Neuronal stem cell (in vitro differentiated cells): ENCODE results near the gene ZNF579.
A peak's percentile ranks its signal among the peaks of the same experiment; 100 is the strongest.

ENCODE experiments used
- DNase-seq: peaks from one replicate; pipeline ENCODE4 v3.0.0-alpha.2; 2013; ENCODE audit warnings: low spot score
- H2AFZ ChIP-seq: one replicate; pipeline ENCODE4 v1.6.1; 2013; ENCODE audit warnings: mild to moderate bottlenecking, low read length, inconsistent platforms
- H2AK5ac ChIP-seq: 2 replicates; pipeline ENCODE4 v1.6.1; 2013; ENCODE audit warnings: low read depth, mild to moderate bottlenecking, inconsistent platforms, low read length, moderate library complexity, mixed read lengths
- H2BK120ac ChIP-seq: 2 replicates; pipeline ENCODE4 v1.6.1; 2013; ENCODE audit warnings: low read depth, mild to moderate bottlenecking, inconsistent platforms, low read length, moderate library complexity, mixed read lengths
- H2BK12ac ChIP-seq: one replicate; pipeline ENCODE4 v1.6.1; 2013; ENCODE audit warnings: low read length, inconsistent platforms
- H2BK15ac ChIP-seq: 2 replicates; pipeline ENCODE4 v1.6.1; 2013; ENCODE audit warnings: mild to moderate bottlenecking, low read length, inconsistent platforms, mixed read lengths
- H2BK5ac ChIP-seq: one replicate; pipeline ENCODE4 v1.6.1; 2013; ENCODE audit warnings: inconsistent platforms, mild to moderate bottlenecking, low read length, moderate library complexity
- H3K14ac ChIP-seq: one replicate; pipeline ENCODE4 v1.6.1; 2013; ENCODE audit warnings: low read length, inconsistent platforms
- H3K18ac ChIP-seq: 2 replicates; pipeline ENCODE4 v1.6.1; 2013; ENCODE audit warnings: low read length, inconsistent platforms
- H3K23ac ChIP-seq: 2 replicates; pipeline ENCODE4 v1.6.1; 2013; ENCODE audit warnings: low read depth, mild to moderate bottlenecking, mixed read lengths, low read length, inconsistent platforms; ENCODE audit not compliant: poor library complexity
- H3K27ac ChIP-seq: replicated peaks from 3 replicates; pipeline ENCODE4 v1.5.1; 2013; ENCODE audit warnings: low read length, inconsistent platforms
- H3K27me3 ChIP-seq, 3 experiments: 2 replicates each; pipeline ENCODE4 v1.6.1; 2013; ENCODE audit warnings: low read length in 3 of 3, mild to moderate bottlenecking in 2 of 3, inconsistent platforms in 1 of 3, low read depth in 1 of 3, mixed read lengths in 1 of 3, moderate library complexity in 1 of 3; ENCODE audit not compliant: control insufficient read depth in 3 of 3, insufficient read depth in 3 of 3
- H3K36me3 ChIP-seq, 2 donors: replicated peaks in 1 of 2; 2 replicates each; pipeline ENCODE4 v1.6.1; 2013; ENCODE audit warnings: low read length in 2 of 2; ENCODE audit not compliant: control insufficient read depth in 2 of 2, insufficient read depth in 2 of 2
- H3K4ac ChIP-seq: 2 replicates; pipeline ENCODE4 v1.6.1; 2013; ENCODE audit warnings: inconsistent platforms, mild to moderate bottlenecking, low read length, moderate library complexity
- H3K4me1 ChIP-seq, 2 donors: 1 replicate in 1 of 2; 2 replicates in 1 of 2; pipeline ENCODE4 v1.6.1; 2013; ENCODE audit warnings: low read length in 2 of 2, low read depth in 1 of 2; ENCODE audit not compliant: control insufficient read depth in 2 of 2, insufficient read depth in 1 of 2
- H3K4me2 ChIP-seq: one replicate; pipeline ENCODE4 v1.6.1; 2013; ENCODE audit warnings: mild to moderate bottlenecking, low read length, inconsistent platforms; ENCODE audit not compliant: insufficient read depth, poor library complexity, severe bottlenecking
- H3K4me3 ChIP-seq, 2 donors: 2 replicates each; pipeline ENCODE4 v1.5.1; 2013; ENCODE audit warnings: low read length in 2 of 2, mild to moderate bottlenecking in 2 of 2, inconsistent platforms in 1 of 2, moderate library complexity in 1 of 2
- H3K79me1 ChIP-seq: one replicate; pipeline ENCODE4 v1.6.1; 2013; ENCODE audit warnings: low read depth, mild to moderate bottlenecking, inconsistent platforms, low read length, moderate library complexity
- H3K9ac ChIP-seq: one replicate; pipeline ENCODE4 v1.6.1; 2013; ENCODE audit warnings: mild to moderate bottlenecking, low read depth, low read length, inconsistent platforms; ENCODE audit not compliant: poor library complexity
- H3K9me3 ChIP-seq, 2 donors: replicated peaks in 1 of 2; 2 replicates each; pipeline versions ENCODE3 to v1.6.1; 2013; ENCODE audit warnings: low read length in 2 of 2, mild to moderate bottlenecking in 2 of 2, inconsistent platforms in 1 of 2, low read depth in 1 of 2, mixed read lengths in 1 of 2, moderate library complexity in 1 of 2; ENCODE audit not compliant: control insufficient read depth in 2 of 2, insufficient read depth in 1 of 2
- H4K8ac ChIP-seq: one replicate; pipeline ENCODE4 v1.6.1; 2013; ENCODE audit warnings: low read depth, mild to moderate bottlenecking, inconsistent platforms, low read length, moderate library complexity
- H4K91ac ChIP-seq: one replicate; pipeline ENCODE4 v1.6.1; 2013; ENCODE audit warnings: low read length, low read depth, mild to moderate bottlenecking, inconsistent platforms; ENCODE audit not compliant: poor library complexity
- WGBS, 2 donors: extraction: QIAGEN DNeasy Blood & Tissue Kit; methylation state at CpG; one replicate each; pipeline ENCODE4 v1.1.7; 2013; ENCODE audit warnings: missing lambda C conversion rate in 2 of 2, mixed read lengths in 1 of 2; ENCODE audit not compliant: insufficient read length in 2 of 2, insufficient replicate concordance in 1 of 2; ENCODE audit errors: extremely low coverage in 2 of 2; 5-methylcytosine and 5-hydroxymethylcytosine counted together

Gene ZNF579

DNA sequence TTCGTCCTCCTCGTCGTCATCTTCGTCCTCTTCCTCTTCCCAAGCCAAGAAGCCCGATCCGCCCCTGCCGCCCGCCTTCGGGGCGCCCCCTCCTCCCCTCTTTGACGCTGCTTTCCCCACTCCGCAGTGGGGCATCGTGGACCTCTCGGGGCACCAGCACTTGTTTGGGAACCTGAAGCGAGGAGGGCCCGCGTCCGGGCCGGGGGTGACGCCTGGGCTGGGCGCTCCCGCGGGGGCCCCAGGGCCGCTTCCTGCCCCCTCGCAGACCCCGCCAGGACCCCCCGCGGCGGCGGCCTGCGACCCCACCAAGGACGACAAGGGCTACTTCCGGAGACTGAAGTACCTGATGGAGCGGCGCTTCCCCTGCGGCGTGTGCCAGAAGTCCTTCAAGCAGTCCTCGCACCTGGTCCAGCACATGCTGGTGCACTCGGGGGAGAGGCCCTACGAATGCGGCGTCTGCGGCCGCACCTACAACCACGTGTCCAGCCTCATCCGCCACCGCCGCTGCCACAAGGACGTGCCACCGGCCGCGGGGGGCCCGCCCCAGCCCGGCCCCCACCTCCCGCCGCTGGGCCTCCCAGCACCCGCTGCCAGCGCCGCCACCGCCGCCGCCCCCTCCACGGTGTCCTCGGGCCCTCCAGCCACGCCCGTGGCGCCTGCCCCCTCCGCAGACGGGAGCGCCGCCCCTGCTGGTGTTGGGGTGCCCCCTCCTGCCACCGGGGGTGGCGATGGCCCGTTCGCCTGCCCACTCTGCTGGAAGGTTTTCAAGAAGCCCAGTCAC lies 33.5 kb upstream of the ZNF579 start:
- WGBS, 2 donors: 100% methylated on average over 3 of the region's 75 CpGs; no CpG with 5 or more reads in 1 of the 2 donors
- H2BK15ac ChIP-seq: no peak overlapping the region

DNA sequence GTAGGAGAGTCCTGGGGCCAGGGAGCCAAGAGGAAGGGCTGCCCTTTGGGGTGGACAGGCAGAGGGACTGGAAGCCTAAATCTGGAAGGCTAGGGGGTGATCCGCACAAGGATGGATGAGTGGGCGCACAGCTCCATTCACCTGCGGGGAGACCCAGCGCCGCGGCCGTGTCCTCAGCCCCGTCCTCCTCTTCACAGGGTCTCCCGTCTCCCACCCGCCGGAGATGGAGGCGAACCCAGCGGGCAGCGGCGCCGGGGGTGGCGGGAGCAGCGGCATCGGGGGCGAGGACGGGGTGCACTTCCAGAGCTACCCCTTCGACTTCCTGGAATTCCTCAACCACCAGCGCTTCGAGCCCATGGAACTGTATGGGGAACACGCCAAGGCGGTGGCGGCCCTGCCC lies 32.7 kb upstream of the ZNF579 start:
- no peak overlapping the region for H2BK120ac ChIP-seq
- no CpG with 5 or more reads among the region's 27 CpGs for WGBS, 2 donors
- no peak overlapping the region for H3K4ac ChIP-seq
- no peaks in the 10 kb centered on the region for H3K27me3 ChIP-seq
- H3K27ac ChIP-seq: no peak overlapping the region
- no peak overlapping the region for H4K8ac ChIP-seq
- H3K4me3 ChIP-seq: no peak overlapping the region
- no peak overlapping the region for H3K23ac ChIP-seq
- H3K36me3 ChIP-seq: peaks cover 30 to 81% of the 10 kb centered on the region in 2 donors
- no peak overlapping the region for H3K14ac ChIP-seq
- no peak overlapping the region for H3K4me2 ChIP-seq
- peaks cover 15% of the 10 kb centered on the region for H3K79me1 ChIP-seq
- no peak for DNase-seq
- H2AK5ac ChIP-seq: no peak overlapping the region
- no peak overlapping the region for H2AFZ ChIP-seq
- H2BK15ac ChIP-seq: no peak overlapping the region
- no peak overlapping the region for H2BK12ac ChIP-seq
- H2BK5ac ChIP-seq: no peak overlapping the region
- no peak overlapping the region for H3K9ac ChIP-seq
- H3K9me3 ChIP-seq: peaks cover 0 to 4% of the 10 kb centered on the region in 2 donors
- H3K18ac ChIP-seq: no peak overlapping the region
- H4K91ac ChIP-seq: no peak overlapping the region
- no peaks in the 10 kb centered on the region for H3K4me1 ChIP-seq

More for the DNA sequence above, 33.5 kb upstream of the ZNF579 start:
- Histone ChIP-seq H4K91ac (no peak overlapping the region), H3K9ac (no peak overlapping the region), H4K8ac (no peak overlapping the region), H3K4me2 (no peak overlapping the region), H3K9me3 (peaks cover 0 to 4% of the 10 kb centered on the region in 2 donors), H3K18ac (no peak overlapping the region), H3K27me3 (no peaks in the 10 kb centered on the region), H2BK12ac (no peak overlapping the region), H2AFZ (no peak overlapping the region), H2BK5ac (peak overlapping the region; percentile 50), H3K4me1 (no peaks in the 10 kb centered on the region), H2AK5ac (no peak overlapping the region), H3K36me3 (peaks cover 30 to 77% of the 10 kb centered on the region in 2 donors), H3K4me3 (no peak overlapping the region), H3K27ac (no peak overlapping the region), H3K23ac (no peak overlapping the region), H3K14ac (no peak overlapping the region), H3K79me1 (peaks cover 15% of the 10 kb centered on the region), H2BK120ac (no peak overlapping the region), H3K4ac (no peak overlapping the region)
- DNase-seq: no peak

DNA sequence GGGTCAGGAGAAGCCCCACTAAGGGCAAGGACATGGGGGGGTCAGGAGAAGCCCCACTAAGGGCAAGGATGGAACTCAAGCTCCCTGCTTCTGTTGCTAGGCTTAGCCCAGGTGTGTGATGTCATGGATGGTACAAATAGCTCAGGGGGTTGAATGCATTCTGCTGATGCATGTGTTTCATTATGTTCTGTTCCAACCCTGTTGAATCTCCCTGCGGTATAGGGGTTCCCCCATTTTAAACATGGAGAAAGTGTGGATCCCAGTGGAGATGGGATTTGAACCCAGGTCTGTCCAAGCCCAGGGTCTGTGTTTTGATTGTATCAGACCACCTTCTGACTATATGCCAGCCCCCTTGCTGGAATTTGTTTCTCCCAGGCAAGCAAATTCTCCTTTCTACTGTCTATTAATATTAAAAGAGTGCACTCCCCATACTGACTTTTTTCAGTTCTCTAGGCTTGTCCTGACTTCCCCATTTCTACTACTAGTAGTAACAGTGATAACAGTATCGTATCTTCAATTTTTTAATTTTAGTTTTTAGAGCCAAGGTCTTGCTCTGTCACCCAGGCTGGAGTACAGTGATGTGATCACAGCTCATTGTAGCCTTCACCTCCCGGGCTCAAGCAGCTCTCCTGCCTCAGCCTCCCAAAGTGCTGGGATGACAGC lies 31.5 kb upstream of the ZNF579 start:
- Histone ChIP-seq H2AK5ac (no peak overlapping the region), H3K4ac (no peak overlapping the region), H4K8ac (no peak overlapping the region), H3K36me3 (peaks cover 26 to 75% of the 10 kb centered on the region in 2 donors), H3K23ac (no peak overlapping the region), H3K27me3 (no peaks in the 10 kb centered on the region), H2BK12ac (no peak overlapping the region), H2AFZ (no peak overlapping the region), H3K27ac (no peak overlapping the region), H3K4me3 (no peak overlapping the region), H3K4me2 (no peak overlapping the region), H2BK5ac (no peak overlapping the region), H3K9me3 (peaks cover 0 to 4% of the 10 kb centered on the region in 2 donors), H3K79me1 (peaks cover 18% of the 10 kb centered on the region), H2BK15ac (no peak overlapping the region), H3K9ac (no peak overlapping the region), H3K4me1 (no peaks in the 10 kb centered on the region), H3K14ac (no peak overlapping the region), H3K18ac (no peak overlapping the region), H2BK120ac (no peak overlapping the region), H4K91ac (no peak overlapping the region)
- WGBS, 2 donors: no CpG with 5 or more reads among the region's 3 CpGs
- DNase-seq: no peak

DNA sequence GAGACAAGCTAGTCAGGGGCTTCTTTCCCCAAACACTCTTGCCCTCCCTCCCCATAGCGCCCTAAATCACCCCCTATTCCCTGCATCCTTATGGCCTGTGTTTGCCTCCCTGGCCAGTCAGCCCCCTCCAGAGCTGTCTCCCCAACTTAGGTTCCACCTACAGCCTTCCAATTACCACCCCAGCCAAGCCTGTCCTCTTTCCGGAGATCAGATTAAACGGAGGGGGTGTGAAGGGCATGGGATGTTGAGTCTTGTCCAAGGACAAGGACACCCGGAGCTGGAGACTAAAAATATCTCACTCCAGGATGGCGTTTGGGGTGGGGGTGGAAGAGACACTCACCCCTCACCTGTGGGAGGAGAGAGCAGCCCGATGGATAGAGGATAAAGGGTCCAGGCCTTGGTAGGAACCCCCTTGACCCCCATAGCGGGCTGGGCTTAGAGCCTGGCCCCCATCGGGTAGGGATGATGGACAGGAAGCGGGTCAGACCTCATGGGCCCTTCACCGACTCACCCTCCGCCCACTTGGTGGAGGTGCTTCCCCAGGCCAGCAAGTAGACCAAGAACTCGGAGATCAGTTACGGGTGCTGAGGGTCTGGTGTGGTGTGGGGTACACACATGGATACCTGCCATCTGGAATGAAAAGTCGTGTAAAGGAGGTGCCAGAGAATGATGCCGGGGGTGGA lies 30.8 kb upstream of the ZNF579 start:
- Histone ChIP-seq H2AK5ac (no peak overlapping the region), H3K79me1 (peaks cover 18% of the 10 kb centered on the region), H3K18ac (no peak overlapping the region), H2BK5ac (no peak overlapping the region), H4K8ac (no peak overlapping the region), H3K23ac (no peak overlapping the region), H2BK120ac (no peak overlapping the region), H3K4me2 (no peak overlapping the region), H3K27me3 (no peaks in the 10 kb centered on the region), H3K9ac (no peak overlapping the region), H3K14ac (no peak overlapping the region), H3K4me3 (no peak overlapping the region), H4K91ac (no peak overlapping the region), H3K36me3 (peaks cover 21 to 76% of the 10 kb centered on the region in 2 donors), H2AFZ (no peak overlapping the region), H3K4ac (no peak overlapping the region), H3K27ac (no peak overlapping the region), H2BK12ac (no peak overlapping the region), H3K4me1 (peaks cover 3 to 4% of the 10 kb centered on the region in 2 donors), H3K9me3 (peaks cover 0 to 4% of the 10 kb centered on the region in 2 donors), H2BK15ac (no peak overlapping the region)
- no peak for DNase-seq
- no CpG with 5 or more reads among the region's 15 CpGs for WGBS, 2 donors
